ENCODE results near the gene RIMS4. TPM values are rescaled to one million over a fixed set of nuclear protein-coding genes. Genes with fewer than 3 reads are reported as not detected.

Gene RIMS4
- total RNA-seq, 3 donors from 2014 or later: 0.51 to 2.0 (median 1.4) TPM

DNA sequence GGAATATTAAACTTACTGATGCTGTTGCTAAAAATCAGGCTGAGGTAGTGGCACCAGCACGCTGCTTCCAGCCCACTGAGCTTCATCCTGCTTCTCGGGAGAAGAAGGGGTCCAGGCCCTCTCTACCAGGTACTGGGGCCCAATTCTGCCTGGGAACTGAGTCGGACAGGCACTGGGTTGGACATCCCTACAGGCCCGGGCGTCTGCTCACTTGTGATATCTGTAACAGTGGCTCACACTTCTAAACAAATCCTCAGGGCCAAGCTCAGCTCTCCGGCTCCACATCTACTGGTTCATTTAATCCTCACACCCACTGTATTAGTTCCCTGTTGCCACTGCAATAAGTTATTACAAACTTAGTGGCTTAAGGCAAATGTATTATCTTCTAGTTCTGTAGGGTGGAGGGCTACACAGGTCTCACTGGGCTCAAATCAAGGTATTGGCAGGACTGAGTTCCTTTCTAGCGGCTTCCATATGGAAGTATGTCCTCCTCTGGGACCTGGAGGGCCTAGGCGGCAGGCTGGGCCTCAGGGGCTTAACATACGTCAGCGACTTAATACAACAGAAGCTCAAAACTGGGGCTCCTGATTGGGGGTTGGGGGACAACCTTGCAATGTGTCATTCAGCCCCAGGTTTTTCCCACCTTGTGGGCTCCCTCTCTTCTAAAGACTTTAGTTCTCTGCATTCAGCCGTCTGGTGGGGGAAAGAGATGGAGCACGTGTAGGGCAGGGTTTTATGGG lies 66.3 kb downstream of the RIMS4 start:
- DNase-seq (no peak), ATAC-seq (no peak)
- Histone ChIP-seq H3K9me3 (no peaks in the 10 kb centered on the region), H3K36me3 (ENCODE audit: low read depth) (no peaks in the 10 kb centered on the region), H3K4me3 (no peak overlapping the region), H3K4me1 (ENCODE audit: low read depth) (peaks cover 8% of the 10 kb centered on the region)
- intact Hi-C loops (cut with DNase I, micrococcal nuclease): no loop called here
- TF ChIP-seq, protein P1, sequence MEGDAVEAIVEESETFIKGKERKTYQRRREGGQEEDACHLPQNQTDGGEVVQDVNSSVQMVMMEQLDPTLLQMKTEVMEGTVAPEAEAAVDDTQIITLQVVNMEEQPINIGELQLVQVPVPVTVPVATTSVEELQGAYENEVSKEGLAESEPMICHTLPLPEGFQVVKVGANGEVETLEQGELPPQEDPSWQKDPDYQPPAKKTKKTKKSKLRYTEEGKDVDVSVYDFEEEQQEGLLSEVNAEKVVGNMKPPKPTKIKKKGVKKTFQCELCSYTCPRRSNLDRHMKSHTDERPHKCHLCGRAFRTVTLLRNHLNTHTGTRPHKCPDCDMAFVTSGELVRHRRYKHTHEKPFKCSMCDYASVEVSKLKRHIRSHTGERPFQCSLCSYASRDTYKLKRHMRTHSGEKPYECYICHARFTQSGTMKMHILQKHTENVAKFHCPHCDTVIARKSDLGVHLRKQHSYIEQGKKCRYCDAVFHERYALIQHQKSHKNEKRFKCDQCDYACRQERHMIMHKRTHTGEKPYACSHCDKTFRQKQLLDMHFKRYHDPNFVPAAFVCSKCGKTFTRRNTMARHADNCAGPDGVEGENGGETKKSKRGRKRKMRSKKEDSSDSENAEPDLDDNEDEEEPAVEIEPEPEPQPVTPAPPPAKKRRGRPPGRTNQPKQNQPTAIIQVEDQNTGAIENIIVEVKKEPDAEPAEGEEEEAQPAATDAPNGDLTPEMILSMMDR (IDR thresholded peaks at IDR 0.05): no peak

DNA sequence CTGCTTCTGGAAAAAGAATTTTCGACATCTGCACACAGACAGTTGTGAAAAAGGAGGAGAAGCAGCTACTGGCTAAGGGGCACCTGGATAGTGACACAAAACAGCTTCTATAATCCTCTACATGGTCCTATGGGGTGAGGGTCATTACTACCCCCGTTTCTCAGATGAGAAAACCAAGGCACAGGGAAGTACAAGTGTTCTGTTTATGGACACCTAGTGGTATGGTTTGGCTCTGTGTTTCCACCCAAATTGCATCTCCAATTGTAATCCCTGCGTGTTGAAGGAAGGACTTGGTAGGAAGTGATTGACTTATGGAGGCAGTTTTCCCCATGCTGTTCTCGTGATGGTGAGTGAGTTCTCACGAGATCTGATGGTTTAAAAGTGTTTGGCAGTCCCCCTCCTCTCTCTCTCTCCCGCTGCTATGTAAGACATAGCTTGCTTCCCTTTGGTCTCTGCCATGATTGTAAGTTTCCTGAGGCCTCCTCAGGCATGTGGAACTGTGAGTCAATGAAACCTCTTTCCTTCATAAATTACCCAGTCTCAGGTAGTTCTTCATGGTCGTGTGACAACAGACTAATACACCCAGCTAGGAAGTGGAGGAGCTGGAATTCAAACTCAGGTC lies 67.2 kb downstream of the RIMS4 start:
- ATAC-seq (no peak), DNase-seq (no peak)
- Histone ChIP-seq H3K9me3 (no peaks in the 10 kb centered on the region), H3K4me1 (ENCODE audit: low read depth) (peaks cover 8% of the 10 kb centered on the region), H3K4me3 (no peak overlapping the region), H3K36me3 (ENCODE audit: low read depth) (no peaks in the 10 kb centered on the region)
- intact Hi-C loops (cut with DNase I, micrococcal nuclease): no loop called here
- TF ChIP-seq, protein P1 (IDR thresholded peaks at IDR 0.05): no peak

DNA sequence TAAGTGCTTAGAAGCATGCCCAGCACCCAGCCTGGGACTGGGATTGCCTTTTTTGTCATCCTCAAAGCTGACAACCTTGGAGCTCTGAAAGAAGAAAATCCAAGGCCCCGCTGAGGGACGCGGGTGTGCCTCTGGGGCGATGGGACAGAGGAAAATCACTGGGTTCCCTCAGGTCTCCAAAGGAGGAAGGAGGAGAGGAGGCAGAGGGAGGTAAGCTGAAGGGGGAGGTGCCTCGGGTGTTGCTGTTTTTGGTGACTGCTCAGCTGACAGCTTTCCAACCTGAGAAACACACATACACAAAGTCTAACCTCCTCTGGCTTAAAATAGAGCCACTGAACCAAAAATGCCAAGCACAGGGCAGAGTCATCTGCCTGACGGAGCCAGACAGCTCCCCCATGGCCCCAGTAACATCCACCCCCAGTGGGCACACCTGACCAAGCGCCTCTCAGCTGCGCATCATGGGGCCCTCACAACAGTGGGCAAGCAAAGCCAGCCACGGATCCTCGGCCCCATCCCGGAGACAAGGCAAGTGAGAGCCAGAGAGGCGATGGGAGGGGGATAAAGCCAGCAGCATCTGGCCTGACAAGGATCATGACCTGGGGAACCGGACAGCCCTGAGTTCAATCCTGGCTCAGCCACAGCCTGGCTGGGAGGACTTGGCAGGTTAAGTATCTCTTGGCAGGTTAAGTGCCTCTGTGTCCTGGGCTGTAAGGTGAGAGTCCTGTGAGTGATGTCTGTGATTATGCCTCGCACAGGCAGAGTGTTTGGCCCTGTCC lies 67.9 kb downstream of the RIMS4 start:
- TF ChIP-seq, protein P1 (IDR thresholded peaks at IDR 0.05): no peak
- DNase-seq (no peak), ATAC-seq (no peak)
- intact Hi-C loops (cut with DNase I, micrococcal nuclease): no loop called here
- Histone ChIP-seq H3K4me1 (ENCODE audit: low read depth) (peaks cover 8% of the 10 kb centered on the region), H3K9me3 (no peaks in the 10 kb centered on the region), H3K4me3 (no peak overlapping the region), H3K36me3 (ENCODE audit: low read depth) (no peaks in the 10 kb centered on the region)

DNA sequence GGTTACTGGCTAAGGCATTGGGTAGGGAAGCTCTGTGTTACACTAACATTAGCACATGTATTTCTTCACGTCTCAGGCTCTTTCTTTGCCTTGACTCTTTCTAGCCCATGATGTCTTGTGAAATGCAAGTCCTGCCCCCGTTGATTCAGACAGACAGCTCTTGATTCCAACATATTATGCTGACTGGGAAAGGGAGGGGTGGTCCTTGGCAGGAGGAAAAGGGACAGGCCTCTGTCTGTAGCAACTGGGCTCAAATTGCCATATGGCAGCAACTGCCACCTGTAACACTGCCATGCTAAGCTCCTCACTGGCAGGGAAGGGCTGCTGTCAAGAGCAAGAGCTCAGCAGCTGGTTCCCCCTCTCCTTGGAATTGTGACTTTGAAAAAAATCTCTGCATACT lies 70.4 kb downstream of the RIMS4 start:
- Histone ChIP-seq H3K4me3 (no peak overlapping the region), H3K36me3 (ENCODE audit: low read depth) (no peaks in the 10 kb centered on the region), H3K9me3 (no peaks in the 10 kb centered on the region), H3K4me1 (ENCODE audit: low read depth) (no peaks in the 10 kb centered on the region)
- TF ChIP-seq, protein P1 (IDR thresholded peaks at IDR 0.05): no peak
- ATAC-seq (no peak), DNase-seq (no peak)
- intact Hi-C loops (cut with DNase I, micrococcal nuclease): no loop called here

DNA sequence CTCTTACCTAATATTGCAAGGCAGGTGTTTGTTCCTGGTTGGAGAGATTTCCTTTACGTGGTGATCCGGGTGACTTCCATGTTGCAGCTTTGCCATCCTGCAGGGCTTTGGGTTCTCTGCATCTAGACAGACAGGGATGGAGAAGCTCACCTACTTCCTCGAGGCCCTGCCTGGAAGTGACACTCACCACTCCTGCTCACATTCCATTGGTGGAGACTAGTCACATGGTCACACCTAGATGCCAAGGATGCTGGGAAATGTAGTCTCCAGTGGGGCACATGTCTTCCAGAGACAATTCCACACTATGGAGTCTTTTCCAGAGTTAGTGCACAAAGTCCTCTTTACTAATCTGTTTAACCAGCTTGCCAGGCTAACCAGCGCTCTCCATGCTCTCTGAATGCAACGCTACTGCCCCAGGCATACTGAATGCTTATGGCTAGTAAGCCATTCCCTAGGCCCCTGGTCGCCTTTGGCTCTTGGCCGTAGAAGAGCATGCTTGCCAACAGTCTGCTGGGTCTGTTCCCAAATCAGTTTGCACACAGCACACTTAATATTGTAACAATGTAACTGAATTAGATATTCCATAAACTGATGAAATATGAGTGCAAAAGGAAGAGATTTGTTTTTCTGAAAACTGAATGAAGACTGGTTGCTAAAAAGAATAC lies 71.4 kb downstream of the RIMS4 start:
- TF ChIP-seq, protein P1 (IDR thresholded peaks at IDR 0.05): no peak
- H3K4me1 ChIP-seq (ENCODE audit: low read depth): no peaks in the 10 kb centered on the region
- H3K4me3 ChIP-seq: no peak overlapping the region
- H3K36me3 ChIP-seq (ENCODE audit: low read depth): no peaks in the 10 kb centered on the region
- DNase-seq (peak in 1 of 3 donors; percentile 78), ATAC-seq (peak; percentile 77)
- intact Hi-C loops (cut with DNase I, micrococcal nuclease): no loop called here
- H3K9me3 ChIP-seq: no peaks in the 10 kb centered on the region
